Activated gamma-delta T cell (primary cell): ENCODE data around the gene MED22.

ENCODE experiments used
- DNase-seq: peaks from one replicate; lab custom pipeline; 2025; lab: John Stamatoyannopoulos, UW

The MED22 gene

DNA sequence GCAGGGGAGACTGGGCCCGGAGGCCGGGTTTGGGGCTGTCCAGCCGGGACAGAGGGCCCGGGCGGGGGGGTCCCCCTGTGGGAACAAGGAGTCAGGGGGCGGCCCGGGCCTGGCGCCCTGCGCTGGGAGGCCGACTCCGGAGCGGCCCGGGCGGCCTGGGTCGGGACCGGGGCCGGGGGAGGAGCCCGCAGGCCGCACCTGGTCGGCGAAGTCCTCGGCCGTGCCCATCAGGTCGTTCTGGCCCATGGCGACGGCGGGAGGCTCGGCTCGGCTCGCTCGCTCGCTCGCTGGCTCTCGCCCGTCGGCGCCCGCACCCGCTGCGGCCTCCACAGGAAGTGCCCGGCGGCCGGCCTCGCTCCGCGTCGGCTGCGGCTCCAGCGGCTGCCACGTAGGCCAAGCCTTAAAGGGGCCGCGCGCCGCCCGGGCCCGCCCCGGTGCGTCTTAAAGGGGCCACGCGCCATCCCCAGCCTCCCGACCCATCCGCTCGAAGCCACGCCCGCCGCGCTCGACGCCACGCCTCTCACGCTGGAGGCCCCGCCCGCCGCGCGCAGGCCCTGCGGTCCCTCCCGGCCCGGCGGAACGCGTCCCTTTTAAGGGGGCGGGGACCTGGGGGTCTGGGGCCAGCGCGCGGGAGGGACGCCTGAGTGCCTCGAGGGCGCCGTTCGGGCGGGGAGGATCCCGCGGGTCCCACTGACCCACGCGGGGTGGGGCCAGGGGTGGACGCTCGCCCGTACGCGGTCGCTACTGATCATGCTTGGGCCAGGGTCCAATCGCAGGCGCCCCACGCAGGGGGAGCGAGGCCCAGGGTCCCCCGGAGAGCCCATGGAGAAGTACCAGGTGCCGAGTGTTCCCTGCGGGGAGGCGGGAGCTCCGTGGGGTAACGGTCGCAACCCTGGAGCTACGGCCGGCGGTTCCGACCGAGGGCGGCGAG is 28.1 kb upstream of the MED22 start, which contains the start of the genes STKLD1 and SURF4:
TSS of gene STKLD1 (plus strand) at position 643 of the 931 bp plus-strand sequence. CDS start at position 751, 108 bp downstream.
TSS of gene SURF4 (minus strand) at position 337 of the 931 bp plus-strand sequence. CDS start at position 246, 91 bp downstream.
- DNase-seq: peak; percentile 92

DNA sequence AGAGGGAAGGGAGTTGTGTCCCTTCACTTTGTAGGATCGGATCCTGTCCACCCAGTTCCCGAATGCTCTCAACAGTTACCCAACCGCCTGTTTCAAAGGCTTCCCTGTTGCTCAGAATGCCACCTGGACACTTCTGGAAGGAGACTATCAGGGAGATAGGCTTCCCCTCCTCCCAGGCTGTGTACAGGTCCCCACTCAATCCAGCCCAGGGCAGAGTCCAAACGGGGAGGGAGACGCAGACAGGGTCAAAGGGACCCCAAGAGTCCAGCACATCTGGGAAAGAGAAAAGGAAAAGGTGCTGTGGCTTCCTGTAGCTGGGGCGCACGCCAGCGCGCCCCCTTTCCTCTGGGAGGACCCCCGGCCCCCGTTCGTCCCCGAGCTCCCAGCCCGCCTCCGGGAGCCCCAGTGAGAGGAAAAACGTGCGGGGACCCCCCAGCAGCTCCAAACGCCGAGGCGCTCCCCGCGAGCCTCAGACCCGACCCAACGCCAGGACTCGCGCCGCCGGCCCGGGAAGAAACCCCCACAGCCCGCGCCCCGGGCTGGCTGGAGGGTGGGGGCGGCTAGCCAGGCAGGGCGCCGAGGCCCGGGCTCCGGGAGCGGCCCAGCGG is 27.3 kb upstream of the MED22 start:
- peak; percentile 33 for DNase-seq

DNA sequence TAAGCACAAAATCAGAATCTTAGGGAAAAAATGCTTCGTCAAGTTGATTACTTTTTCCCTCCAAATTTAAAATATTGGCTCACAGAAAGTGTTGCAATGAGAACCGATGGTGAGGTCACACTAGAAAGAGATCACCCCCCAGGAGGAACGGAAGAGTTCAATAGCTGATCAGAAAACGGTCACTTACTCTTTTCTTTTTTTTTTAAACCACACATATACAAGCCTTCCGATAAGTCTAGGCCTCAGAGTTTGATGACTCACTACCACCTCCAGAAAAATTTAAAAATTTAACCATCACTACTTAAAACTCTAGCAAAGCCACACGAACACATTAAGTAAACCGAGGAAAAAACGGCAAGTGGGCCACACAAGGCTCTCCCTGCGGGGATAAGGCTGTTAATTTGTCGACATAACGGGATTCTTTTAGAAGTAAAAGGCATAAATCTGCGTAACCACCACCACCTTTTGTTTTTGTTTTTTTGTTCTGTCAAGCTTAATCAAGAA is 26.7 kb upstream of the MED22 start:
- no peak for DNase-seq

DNA sequence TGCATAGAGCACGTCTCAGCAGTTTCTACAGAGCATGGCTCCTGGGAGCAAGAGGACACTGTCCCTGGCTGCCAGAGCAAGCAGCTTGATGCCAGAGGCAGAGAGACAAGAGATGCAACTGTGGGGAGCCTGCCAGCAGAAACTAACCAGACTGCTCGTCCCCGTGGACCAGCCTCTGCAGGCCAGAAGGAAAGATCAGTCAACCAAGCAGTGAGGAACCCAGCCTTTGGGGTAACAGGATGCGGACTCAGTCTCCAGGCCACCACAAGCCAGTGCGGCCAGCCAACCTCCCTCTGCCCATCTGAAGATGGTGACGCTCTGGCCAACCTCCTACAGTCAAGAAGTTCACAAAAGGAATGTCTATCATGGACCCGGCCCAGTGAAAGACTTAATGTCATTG is 24.2 kb upstream of the MED22 start:
- DNase-seq: no peak

DNA sequence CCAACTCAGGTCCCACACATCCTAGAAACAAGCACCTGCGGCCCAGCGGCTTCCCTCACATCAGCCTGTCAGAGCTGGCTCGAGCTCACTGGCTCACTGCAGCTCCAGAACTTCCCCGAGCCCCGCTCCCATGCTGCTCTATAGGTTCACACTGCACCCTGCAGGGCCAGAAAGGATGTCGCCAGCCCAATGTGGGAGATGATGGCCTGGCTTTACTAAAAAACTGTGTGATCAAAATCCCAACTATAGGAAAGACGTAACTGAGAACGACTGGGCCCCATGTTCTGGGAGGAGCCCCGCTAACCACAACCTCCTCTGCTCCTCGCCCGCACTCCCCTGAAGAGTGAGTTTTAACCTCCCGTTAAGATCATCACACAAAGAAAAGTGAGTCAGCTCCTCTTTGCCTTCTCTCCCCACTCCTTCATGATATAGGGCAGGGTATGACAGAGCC is 23.4 kb upstream of the MED22 start:
- DNase-seq: peak; percentile 25

DNA sequence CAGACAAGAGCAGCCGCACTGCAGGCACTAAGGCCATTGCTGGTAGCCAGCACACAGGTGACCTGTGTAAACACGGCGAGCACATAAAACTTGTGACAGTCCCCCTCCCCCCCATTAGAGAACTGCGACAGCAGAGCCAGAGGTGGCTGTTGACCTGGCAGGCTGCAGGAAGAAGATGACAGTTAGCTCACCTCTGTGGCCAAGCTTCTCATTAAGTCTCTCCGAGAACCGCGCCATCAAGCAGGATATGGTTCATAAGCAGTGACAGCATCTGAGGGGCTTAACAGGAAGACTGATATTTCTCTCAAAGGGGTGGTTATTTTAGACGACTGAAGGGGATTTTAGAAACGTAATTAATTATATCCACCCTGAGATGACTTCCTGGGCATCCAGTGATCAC is 22.8 kb upstream of the MED22 start:
- no peak for DNase-seq

DNA sequence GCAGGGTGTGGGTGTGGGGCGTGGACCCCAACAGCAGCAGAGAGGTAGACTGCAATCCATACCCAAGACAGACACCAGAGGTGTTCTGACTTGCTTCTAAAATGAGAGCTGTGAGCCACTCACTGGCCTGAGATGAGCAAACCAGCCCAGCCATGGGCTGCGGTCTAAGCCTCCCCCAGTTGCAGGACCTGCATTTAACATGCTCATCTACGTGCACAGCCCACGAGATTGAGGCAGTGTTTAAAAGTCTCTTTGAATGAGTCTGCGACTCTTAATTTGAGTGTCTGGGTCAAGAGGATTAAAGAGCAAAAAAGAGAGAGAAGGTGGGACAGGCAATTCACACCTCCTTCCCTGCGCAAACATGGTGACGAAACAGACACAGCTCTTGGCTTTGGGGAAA is 22.0 kb upstream of the MED22 start:
- peak; percentile 22 for DNase-seq

DNA sequence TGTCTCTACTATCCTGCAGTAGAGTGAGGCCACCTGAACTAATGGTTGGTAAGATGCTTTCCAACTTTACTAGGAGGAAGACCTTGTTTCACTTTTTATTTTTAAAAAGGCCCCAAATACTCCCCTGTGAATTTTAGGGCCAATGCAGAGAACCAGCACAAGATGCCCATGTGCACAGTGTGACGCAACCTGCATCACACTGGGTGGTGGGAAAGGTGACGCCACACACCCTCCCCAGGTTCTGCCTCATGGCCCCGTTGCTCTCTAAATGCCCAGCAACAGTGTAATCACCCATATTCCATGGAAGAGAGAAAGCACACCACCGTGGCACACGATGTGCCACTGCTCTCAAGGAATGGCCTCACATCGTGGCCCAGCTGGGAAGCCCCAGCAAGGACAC is 21.5 kb upstream of the MED22 start:
- no peak for DNase-seq

DNA sequence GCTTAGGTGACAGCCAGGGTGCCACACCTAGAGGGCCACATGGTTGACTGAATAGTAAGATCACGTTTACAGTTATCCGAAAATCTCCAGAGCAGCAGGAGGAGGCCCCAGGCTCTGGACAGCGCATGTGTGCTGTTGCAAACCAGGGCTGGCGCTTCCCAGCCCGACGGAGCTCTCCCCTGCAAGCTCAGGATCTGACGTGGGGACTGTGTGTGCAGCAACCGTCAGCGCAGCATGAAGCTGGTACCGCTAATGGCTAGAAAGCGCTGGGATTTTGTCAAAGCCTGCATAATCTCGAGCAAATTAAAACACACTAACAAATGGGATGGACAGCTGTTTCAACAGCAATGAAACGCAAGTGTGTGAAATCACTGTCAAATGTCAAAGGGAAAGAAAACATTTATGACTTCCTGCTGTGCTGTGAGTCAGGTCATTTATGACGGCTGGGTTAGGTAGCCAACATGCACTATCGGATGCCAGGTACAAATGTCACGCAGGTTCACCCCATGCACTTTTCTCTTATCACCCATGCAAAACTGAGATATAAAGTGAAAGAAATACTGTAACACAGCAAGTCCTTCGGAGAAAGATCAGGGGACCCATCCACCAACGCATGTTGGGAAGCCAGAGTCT is 20.4 kb upstream of the MED22 start:
- DNase-seq: no peak

DNA sequence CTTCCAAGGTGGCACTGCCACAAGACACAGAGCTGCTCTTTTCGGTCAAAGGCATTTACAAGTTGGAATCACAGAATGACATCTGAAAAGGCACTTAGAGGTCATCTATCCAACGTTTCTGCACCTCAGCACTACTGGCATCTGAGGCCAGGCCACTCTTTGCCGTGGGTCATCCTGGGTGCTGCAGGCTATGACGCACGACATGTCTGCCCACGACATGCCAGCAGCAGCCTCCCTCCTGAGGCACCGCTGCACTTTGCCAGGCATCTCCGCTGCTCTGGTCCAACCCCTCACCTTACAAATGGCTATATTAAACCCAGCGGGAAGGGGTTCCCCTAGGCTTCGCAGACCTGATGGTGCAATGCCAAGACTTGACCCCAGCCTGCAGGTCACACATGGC is 19.8 kb upstream of the MED22 start:
- no peak for DNase-seq

DNA sequence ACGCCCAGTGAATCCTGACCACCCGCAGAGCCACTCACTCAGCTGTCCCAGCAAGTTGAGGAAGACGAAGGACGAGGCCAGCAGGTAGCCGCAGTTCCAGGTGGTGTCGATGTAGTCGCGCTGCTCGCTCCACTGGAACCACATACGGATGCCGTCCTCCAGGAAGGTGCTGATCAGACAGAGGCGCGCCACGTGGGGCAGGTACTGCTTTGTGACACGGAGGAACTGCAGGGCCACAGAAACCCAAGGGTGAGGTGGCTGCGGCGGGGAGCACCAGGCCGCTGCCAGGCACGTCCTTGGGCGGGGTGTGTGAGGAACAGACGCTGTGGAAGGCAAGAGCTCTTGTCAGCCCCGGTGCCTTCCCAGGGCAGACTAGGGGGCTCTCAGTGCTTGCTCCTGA is 19.3 kb upstream of the MED22 start:
- no peak for DNase-seq

DNA sequence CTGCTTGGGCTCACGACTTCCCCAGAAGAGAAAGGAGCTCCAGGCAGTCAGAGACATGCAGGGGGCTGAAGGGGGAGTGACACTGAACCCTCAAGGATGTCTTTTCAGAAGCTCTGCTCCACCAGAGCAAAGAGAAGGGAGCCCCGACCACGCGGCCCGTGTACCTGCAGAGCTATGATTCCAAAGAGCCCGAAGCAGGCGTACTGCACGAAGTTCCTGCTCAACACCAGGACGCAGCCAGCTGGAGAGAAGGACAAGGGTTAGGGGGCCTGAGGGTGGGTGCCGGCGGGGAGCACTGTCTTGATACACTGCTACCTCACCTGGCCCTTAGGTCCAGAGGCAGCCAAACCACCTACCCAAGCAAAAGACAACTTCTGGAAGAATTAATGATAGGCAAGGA is 18.5 kb upstream of the MED22 start:
- no peak for DNase-seq

DNA sequence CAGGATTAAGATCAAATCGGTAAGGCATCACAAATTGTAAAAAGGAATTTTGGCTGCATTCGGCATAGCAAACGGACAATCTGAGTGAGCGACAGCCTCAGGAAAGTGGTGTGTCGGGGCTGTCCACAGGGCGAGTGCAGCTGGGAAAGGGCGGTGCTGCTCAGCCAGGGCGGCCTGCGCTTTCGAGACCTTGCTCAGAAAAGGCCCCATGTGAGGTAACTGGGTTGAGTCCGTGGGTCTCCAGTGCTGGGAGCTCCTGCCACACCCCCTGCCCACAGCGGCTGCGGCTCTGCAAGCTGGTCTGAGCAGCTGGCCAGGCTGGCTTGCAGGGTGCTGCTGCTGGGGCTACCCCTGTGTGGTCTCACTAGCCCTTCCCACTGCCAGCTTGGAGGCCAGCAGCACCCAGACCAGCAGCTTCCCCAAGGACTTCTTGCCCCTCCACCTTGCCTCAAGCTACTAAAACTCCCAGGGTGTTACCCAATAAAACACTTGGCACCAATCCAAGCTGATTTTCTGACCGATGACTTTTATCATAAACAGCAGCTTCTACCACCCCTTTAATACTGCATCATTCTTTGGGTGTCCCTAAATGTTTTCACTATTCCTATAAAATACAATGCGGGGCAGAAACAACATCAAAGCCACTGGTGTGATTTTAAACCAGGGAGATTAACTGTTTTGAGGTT is 14.6 kb upstream of the MED22 start:
- DNase-seq: no peak

DNA sequence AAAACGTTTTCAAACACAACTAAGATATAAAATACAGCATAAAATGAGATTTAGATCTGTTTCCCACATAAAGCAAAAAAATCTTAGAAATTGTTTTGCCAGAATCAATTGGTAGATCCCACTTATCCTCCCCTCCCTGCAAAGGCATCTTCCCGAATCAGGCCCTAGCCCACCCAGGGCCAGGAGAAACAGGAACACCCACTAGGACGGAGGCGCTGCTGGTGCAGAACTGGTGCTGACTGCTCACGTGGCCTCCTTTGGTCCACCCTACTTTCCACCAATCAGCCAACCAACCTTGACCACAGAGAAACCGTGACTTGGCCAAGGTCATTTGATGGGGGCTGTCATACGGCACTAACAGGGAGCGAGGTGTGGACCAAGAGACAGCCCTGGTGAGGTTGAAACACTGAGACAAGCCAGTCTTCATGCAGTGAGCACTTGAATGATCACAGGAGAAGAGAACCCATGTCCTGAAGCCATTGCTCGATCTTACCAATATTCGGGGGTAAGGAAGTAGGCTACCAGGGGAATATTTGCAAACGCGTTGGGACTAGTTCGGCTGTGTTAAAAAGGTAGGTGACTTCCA is 13.7 kb upstream of the MED22 start:
- no peak for DNase-seq

DNA sequence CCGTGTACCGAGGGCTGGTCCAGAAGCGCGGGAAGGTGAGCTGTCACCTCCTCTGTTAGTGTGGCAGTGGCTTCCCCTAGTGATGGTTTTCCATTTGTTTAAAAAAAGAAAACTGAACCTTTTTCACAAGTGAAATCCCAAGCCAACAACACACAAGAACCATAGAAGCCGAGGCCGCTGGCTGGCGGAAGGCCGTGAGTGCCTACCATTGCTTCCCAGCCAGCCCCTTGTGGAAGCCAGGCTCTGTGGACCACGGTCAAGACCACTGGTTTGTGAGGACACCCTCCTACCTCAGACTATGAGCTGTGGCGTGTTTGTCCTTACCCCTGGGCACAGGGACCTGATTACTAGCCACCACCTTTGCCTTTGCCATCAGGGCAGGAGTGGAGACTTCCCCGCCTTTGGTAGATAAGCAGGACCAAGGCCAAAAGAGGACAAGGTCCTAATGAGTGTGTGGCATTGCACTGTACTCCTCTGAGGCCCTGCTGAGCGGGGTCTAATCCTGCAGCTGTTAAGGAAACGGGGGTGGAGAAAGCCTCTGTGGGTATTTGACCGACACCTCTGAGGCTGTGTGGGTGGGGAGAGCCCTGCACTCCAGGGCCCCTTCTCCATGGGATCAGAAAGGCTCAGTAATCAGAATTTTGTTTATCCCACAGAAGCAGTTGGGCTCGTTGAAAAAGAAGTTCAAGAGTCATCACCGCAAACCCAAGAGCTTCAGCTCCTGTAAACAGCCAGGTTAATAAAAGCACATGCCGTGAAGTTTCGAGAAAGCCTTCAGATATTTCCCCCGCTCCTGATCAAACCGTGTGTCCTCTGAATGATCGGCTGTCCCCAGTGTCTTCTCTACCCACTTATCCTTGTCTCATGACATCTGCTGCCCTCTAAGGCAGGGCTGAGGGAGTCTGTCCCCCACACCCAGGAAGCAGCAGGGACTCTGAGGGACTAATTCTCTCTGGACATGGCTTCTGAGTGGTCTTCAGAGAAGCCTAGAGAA is 12.8 kb upstream of the MED22 start:
- no peak for DNase-seq

DNA sequence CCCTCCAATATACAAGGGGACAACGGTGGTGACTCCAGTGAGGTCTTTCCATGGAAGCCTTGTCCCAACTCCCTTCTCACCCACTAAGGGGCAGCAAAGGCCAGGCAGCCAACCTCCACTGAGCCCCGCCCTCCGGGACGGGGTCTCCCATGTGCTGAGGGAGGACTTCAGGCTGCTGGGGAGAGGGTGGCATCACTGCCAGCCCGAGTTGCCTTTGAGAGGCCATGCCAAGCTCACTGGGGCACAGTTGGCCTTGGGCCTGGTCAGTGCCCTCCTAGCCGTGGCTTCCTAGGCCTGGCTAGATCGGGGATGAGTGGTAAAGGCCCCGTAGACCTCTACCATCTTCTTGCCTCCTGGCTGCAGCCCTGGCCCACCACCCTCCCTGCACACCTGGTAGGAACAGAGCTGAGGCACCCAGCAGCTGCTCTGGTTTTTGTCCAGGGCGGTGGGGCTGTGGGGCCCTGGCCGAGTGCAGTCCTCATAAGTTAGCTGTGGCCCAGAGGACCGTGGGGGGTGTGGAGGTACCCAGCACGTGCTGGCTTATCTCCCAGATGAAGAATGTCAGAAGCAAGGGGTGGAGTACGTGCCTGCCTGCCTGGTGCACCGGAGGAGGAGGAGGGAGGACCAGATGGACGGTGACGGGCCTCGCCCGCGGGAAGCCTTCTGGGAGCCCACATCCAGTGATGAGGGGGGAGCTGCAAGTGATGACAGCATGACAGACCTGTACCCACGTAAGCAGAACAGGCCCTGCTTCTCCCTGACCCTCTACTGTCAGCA is 11.7 kb upstream of the MED22 start:
- DNase-seq: no peak

DNA sequence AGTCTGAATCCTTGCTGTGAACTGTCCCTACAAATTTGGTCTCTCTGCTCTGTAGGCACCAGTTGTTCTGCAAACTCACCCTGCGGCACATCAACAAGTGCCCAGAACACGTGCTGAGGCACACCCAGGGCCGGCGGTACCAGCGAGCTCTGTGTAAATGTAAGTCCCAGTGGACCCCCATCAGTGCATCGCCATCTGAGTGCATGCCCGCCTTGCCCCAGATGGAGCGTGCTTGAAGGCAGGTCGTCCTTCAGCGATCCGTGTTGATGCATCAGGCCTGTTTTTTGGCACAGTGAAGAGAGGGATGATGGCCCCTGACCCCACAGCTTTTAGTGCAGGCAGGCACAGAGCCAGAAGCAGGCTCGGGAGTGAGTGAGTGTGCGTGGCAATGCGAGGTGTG is 9.7 kb upstream of the MED22 start:
- DNase-seq: no peak

DNA sequence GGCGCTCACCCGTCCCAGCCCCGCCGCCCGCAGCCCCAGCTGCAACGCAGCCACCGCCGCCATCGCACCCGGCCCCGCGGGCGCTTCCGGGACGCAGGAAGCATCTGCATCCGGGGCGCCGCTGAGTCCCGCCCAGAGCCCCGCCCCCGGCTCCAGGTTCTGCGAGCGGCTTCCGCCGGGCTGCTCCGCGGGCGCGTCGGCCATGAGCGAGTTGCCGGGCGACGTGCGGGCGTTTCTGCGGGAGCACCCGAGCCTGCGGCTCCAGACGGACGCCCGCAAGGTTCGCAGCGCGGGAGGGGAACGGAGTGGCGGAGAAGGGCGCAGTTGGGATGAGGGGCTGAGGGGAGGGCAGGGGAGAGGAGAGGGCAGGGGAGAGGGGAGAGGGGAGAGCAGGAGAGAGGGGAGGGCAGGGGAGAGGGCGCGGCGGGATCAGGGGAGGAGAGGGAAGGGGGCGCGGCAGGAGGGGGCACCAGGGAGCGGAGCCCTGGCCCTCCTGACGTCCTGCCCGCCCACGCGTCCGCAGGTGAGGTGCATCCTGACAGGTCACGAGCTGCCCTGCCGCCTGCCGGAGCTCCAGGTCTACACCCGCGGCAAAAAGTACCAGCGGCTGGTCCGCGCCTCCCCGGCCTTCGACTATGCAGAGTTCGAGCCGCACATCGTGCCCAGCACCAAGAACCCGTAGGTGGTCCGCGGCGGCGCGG is 8.6 kb upstream of the MED22 start, which contains the start of the genes SURF1 and SURF2:
TSS of gene SURF1 (minus strand) at position 97 of the 701 bp plus-strand sequence. CDS start at position 63, 34 bp downstream.
TSS of gene SURF2 (plus strand) at position 160 of the 701 bp plus-strand sequence. CDS start at position 203, 43 bp downstream.
- peak; percentile 83 for DNase-seq
